Type B pancreatic cell (in vitro differentiated cells): Measurements from ENCODE around the gene FAM13A. TPM values are rescaled to one million over a fixed set of nuclear protein-coding genes. Genes with fewer than 3 reads are reported as not detected.
A peak's percentile ranks its signal among the peaks of the same experiment; 100 is the strongest.
"Not testable (repeated sequence)": the region's sequence is repeated elsewhere in the genome, so short reads cannot be mapped to it uniquely, and the experiment has no call there.

Experiments
- DNase-seq: peaks from one replicate; pipeline ENCODE4 v3.0.0; 2021; ENCODE audit warnings: mixed read lengths; ENCODE audit not compliant: unreplicated experiment; ENCODE audit errors: extremely low spot score
- H3K27ac Mint-ChIP-seq: 2 replicates; pipeline ENCODE4 v1.8.0; 2021; ENCODE audit warnings: mild to moderate bottlenecking, mixed read lengths
- H3K27me3 Mint-ChIP-seq: 2 replicates; pipeline ENCODE4 v1.8.0; 2021; ENCODE audit warnings: mixed read lengths
- H3K36me3 Mint-ChIP-seq: 2 replicates; pipeline ENCODE4 v1.8.0; 2021; ENCODE audit warnings: mixed read lengths
- H3K4me1 Mint-ChIP-seq: one replicate; pipeline ENCODE4 v1.8.0; 2021; ENCODE audit warnings: mixed read lengths; ENCODE audit not compliant: unreplicated experiment
- H3K4me3 Mint-ChIP-seq: 2 replicates; pipeline ENCODE4 v1.8.0; 2021; ENCODE audit warnings: mild to moderate bottlenecking, mixed read lengths
- H3K9me3 Mint-ChIP-seq: 2 replicates; pipeline ENCODE4 v1.8.0; 2021; ENCODE audit warnings: mixed read lengths
- CTCF ChIP-seq: fragments of 200-600 bp; sonication (generic); conservative IDR thresholded peaks from 2 replicates; pipeline ENCODE4 v1.5.0; 2021; ENCODE audit warnings: antibody characterized with exemption, mild to moderate bottlenecking
- total RNA-seq: library from RNA; stranded (reverse); gene quantifications from 2 replicates; pipeline ENCODE4 v1.2.1, GENCODE V29; 2021; ENCODE audit warnings: low replicate concordance

Gene FAM13A
- total RNA-seq, 1 donor from 2014 or later, result 29.5 TPM

- H3K36me3 Mint-ChIP-seq, result no peaks in the 10 kb centered on the region
- no peak overlapping the region for H3K4me3 Mint-ChIP-seq
- no peak overlapping the region for H3K27ac Mint-ChIP-seq
- H3K4me1 Mint-ChIP-seq, result no peaks in the 10 kb centered on the region
- H3K27me3 Mint-ChIP-seq, result no peaks in the 10 kb centered on the region
- no peaks in the 10 kb centered on the region for H3K9me3 Mint-ChIP-seq
- no peak for TF ChIP-seq CTCF
- no peak for DNase-seq
These were observed 12.5 kb upstream of the FAM13A start for GRCh38 chr4:89069481-89069880.

- no peaks in the 10 kb centered on the region for H3K27me3 Mint-ChIP-seq
- H3K27ac Mint-ChIP-seq, result no peak overlapping the region
- H3K4me3 Mint-ChIP-seq, result no peak overlapping the region
- H3K4me1 Mint-ChIP-seq, result no peaks in the 10 kb centered on the region
- H3K36me3 Mint-ChIP-seq, result no peaks in the 10 kb centered on the region
- H3K9me3 Mint-ChIP-seq, result no peaks in the 10 kb centered on the region
- no peak for TF ChIP-seq CTCF
- DNase-seq, result no peak
These were observed 10.4 kb upstream of the FAM13A start for GRCh38 chr4:89067417-89067816.

GRCh38 chr4:89064848-89065247, 7.9 kb upstream of the FAM13A start:
- Mint-ChIP-seq H3K27me3 (no peaks in the 10 kb centered on the region), H3K9me3 (no peaks in the 10 kb centered on the region), H3K4me3 (no peak overlapping the region), H3K27ac (no peak overlapping the region), H3K36me3 (no peaks in the 10 kb centered on the region), H3K4me1 (no peaks in the 10 kb centered on the region)
- DNase-seq, result no peak
- no peak for TF ChIP-seq CTCF

- H3K9me3 Mint-ChIP-seq, H3K27ac Mint-ChIP-seq, H3K27me3 Mint-ChIP-seq, H3K36me3 Mint-ChIP-seq, DNase-seq: not testable (repeated sequence)
- H3K4me1 Mint-ChIP-seq, result peaks cover 37% of the 10 kb centered on the region
- H3K4me3 Mint-ChIP-seq, result peak overlapping the region; percentile 80
These were observed 859 bp upstream of the FAM13A start for GRCh38 chr4:89057844-89058243.

GRCh38 chr4:89056292-89056952, 563 bp downstream of the FAM13A start:
- Mint-ChIP-seq H3K9me3 (peaks cover 2% of the 10 kb centered on the region), H3K27me3 (no peaks in the 10 kb centered on the region), H3K27ac (peak overlapping the region; percentile 89), H3K4me1 (peaks cover 41% of the 10 kb centered on the region), H3K4me3 (peak overlapping the region; percentile 91), H3K36me3 (peaks cover 3% of the 10 kb centered on the region)
- TF ChIP-seq CTCF, result no peak
- no peak for DNase-seq

GRCh38 chr4:89055157-89056080, 1.6 kb downstream of the FAM13A start:
- peaks cover 6% of the 10 kb centered on the region for H3K9me3 Mint-ChIP-seq
- peak overlapping the region; percentile 29 for H3K27ac Mint-ChIP-seq
- no peak for DNase-seq
- TF ChIP-seq CTCF, result no peak
- peak overlapping the region; percentile 91 for H3K4me3 Mint-ChIP-seq
- H3K4me1 Mint-ChIP-seq, result peaks cover 41% of the 10 kb centered on the region
- peaks cover 5% of the 10 kb centered on the region for H3K36me3 Mint-ChIP-seq
- H3K27me3 Mint-ChIP-seq, result no peaks in the 10 kb centered on the region
